HG03139 (cell line): ENCODE data around the gene ARRB1.

ENCODE experiments used
- ATAC-seq: cut with Tn5 transposase; IDR thresholded peaks from one replicate; pipeline ENCODE4 v1.9.1; 2021; ENCODE audit not compliant: unreplicated experiment

The ARRB1 gene

GRCh38 chr11:75238595-75239440 lies 112.6 kb downstream of the ARRB1 start:
- ATAC-seq = no peak

GRCh38 chr11:75237050-75237449 lies 114.4 kb downstream of the ARRB1 start:
- no peak for ATAC-seq

DNA sequence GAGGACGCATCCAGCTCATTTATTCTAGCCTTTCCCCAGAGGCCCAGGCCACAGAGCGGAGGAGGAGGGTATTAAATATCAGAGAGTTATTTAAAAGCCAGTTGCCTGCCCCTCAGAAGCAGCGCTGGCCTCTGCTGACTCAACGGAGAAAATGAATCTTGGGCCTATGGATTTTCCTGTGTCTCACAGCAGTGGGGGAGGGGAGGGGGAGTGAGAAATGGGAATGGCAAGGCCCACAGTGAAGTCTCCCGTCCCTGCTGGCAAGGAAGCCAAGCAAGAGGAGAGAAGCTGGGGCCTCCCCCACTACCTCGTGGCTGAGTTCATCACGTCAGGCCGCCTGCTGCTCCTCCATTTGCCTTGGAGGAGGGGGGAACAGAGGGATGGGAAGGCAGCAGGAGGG lies 115.4 kb downstream of the ARRB1 start:
- no peak for ATAC-seq

- ATAC-seq = no peak
Measured at GRCh38 chr11:75233754-75234172, 117.7 kb downstream of the ARRB1 start.

DNA sequence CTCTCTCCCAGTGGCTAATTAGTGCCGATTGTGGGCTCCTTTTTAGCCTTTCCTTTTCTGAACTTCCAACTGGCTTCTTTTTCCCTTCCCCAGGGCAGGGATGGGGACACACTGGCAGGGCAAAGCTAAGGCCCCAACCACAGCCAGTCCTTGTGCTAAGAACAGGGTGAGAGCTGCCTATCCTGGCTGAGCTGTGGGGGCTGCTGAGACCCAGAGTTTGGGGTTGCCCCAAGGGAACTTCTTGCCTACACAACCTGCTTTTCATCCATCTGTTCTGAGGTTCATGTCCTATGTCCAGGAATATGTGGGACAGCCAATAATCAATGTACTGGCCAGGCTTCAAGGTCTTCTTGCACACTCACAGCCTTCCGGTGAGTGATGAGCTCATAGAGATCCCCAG lies 120.8 kb downstream of the ARRB1 start:
- no peak for ATAC-seq

GRCh38 chr11:75229466-75229865 lies 122.0 kb downstream of the ARRB1 start:
- ATAC-seq = no peak

- no peak for ATAC-seq
Measured at GRCh38 chr11:75225794-75226193, 125.7 kb downstream of the ARRB1 start.

GRCh38 chr11:75223954-75224643 lies 127.4 kb downstream of the ARRB1 start:
- no peak for ATAC-seq

- ATAC-seq = no peak
Measured at GRCh38 chr11:75219869-75220268, 131.6 kb downstream of the ARRB1 start.

DNA sequence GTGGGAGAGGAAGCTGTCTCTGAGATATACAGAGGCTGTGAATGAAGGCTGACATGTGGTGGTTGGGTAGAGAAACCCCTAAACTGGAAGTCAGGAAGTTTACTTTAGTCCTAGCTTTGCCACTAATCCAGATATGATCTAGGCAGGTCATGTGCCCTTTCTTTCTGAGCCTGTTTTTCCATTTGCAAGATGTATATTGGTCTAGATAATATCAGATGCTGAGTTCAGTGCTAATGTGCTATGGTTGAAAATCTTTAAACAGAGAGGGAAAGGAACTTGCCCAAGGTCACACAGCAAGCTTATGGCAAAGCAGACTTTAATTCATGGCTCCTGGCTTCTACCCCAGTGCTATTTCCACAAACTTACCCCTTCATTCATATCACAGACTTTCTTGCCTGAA lies 136.6 kb downstream of the ARRB1 start:
- ATAC-seq = no peak

DNA sequence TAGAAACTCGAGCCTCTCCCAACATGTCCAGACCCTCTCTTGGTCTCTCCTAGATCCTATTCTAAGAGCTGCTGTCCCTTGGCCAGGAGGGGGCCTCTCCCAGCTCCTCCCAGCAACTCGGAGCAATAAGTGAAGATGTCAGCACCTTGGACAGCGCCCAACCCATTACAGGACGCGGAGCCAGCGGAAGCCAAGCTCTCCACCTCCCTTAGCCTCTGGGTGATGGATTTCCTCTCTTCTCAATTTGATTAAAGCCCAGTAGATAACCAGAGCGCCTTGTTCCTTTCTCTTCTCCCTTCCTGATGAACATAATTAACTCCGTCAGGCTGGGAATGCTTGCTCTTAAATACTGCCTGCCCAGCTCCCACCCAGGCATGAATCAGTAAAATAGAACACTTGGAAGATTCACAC lies 137.0 kb downstream of the ARRB1 start:
- no peak for ATAC-seq
